ENCODE data around the gene FANCC. TPM values are rescaled to one million over a fixed set of nuclear protein-coding genes. Genes with fewer than 3 reads are reported as not detected.

FANCC gene
- total RNA-seq, 1 experiment from 2014 or later: 44.7 TPM

DNA sequence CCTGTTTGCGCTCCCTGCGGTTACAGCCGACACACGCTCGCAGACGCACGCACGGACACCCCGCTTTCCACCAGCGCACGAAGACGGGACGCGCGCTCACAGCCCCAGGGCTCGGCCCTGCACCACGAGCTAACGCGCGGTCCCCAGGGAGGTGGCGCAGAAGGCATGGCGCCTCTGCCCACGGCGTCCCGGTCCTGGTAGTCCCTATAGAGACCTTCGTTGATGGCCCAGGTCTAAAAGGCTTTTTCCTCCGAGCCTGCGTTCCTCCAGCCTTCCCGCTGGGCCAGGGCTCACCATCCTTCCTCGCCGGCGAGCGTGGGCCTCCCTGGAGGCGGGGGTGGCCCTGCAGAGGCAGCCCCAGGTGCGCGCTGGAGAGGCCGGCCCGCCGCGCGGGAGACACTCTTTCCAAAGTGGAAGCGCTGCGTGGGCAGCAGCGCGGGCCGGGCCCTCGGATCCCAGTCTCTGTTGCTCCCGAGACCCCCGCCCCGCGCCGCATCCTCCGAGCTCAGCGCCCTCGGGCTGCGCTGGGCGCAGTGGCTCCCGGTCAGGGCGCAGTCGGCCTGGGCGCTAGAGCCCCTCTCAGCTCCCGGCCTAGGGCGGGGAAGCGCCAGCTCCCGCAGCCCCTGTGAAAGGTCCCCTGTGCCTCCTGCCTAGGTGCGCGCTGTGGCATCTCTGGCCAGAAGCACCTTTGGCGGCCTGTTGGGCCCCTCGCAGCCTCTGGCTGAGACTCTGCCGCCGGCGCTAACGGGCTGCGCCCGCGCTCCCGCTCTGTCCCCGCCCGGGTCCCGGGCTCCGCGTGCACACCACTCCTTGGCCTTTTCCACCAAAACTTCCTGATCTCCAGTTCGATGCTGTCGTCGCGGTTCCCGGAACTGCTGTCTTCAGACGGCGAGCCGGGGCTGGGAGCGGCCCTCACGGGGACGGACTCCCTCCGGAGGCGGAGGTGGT, 31.9 kb upstream of the FANCC start:
- H3K9me3 ChIP-seq (ENCODE audit: insufficient read depth, low read depth): no peaks in the 10 kb centered on the region
- H3K4me1 ChIP-seq (replicated peaks; ENCODE audit: insufficient read depth): no peaks in the 10 kb centered on the region
- intact Hi-C loops (cut with micrococcal nuclease; ENCODE audit: unreplicated experiment): no loop called here
- no peaks in the 10 kb centered on the region for H3K9me2 ChIP-seq (ENCODE audit: insufficient read depth)
- DNase-seq: no peak
- no peaks in the 10 kb centered on the region for H3F3A ChIP-seq (ENCODE audit: insufficient read depth, low read depth)
- no peak overlapping the region for H3K4me3 ChIP-seq
- TF ChIP-seq EZH2 (IDR thresholded peaks at IDR 0.05; ENCODE audit: low read depth): no peak
- no peak overlapping the region for H3K4me2 ChIP-seq
- H3K36me3 ChIP-seq (ENCODE audit: low read depth): no peaks in the 10 kb centered on the region
- ChIA-PET CTCF (interaction anchor here (0.7 kb wide), 1 partner anchor 14 kb away, joined by 3 read pairs; no protein-coding TSS in a partner anchor), POLR2A (ENCODE audit: unreplicated experiment) (interaction anchor here (0.7 kb wide), 1 partner anchor 42 kb away, joined by 3 read pairs; no protein-coding TSS in a partner anchor)
- H3K27ac ChIP-seq: no peak overlapping the region
- no TSS peak for BruUV-seq (replicated peaks)
- H3K27me3 ChIP-seq (ENCODE audit: insufficient read depth, low read depth): no peaks in the 10 kb centered on the region
- no peaks in the 10 kb centered on the region for H4K20me1 ChIP-seq (ENCODE audit: insufficient read depth)
- H3K79me2 ChIP-seq (ENCODE audit: low read depth): no peaks in the 10 kb centered on the region
- H2AFZ ChIP-seq: no peak overlapping the region

DNA sequence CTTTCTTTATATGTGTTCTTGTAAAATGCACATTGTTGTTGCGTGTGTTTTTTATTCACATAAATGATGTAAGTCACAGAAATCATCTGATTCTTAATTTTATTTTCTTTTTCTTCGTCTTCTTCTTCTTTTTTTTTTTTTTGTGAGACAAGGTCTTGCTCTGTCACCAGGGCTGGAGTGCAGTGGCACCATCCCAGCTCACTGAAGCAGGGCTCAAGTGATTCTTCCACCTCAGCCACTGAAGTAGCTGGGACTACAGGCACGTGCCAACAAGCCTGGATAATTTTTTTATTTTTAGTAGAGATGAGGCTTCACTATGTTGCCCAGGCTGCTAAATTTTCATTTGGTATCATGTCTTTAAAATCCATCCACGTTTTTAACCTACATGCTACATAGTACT, 28.5 kb upstream of the FANCC start:
- Histone ChIP-seq H3K4me3 (no peak overlapping the region), H3K79me2 (ENCODE audit: low read depth) (no peaks in the 10 kb centered on the region), H3K9me2 (ENCODE audit: insufficient read depth) (no peaks in the 10 kb centered on the region), H3F3A (ENCODE audit: insufficient read depth, low read depth) (no peaks in the 10 kb centered on the region), H3K27me3 (ENCODE audit: insufficient read depth, low read depth) (no peaks in the 10 kb centered on the region), H2AFZ (no peak overlapping the region), H4K20me1 (ENCODE audit: insufficient read depth) (no peaks in the 10 kb centered on the region), H3K9me3 (ENCODE audit: insufficient read depth, low read depth) (no peaks in the 10 kb centered on the region), H3K4me2 (no peak overlapping the region), H3K4me1 (replicated peaks; ENCODE audit: insufficient read depth) (no peaks in the 10 kb centered on the region), H3K27ac (no peak overlapping the region), H3K36me3 (ENCODE audit: low read depth) (no peaks in the 10 kb centered on the region)
- DNase-seq: no peak
- POLR2A ChIA-PET (ENCODE audit: unreplicated experiment): no interaction called here
- TF ChIP-seq CTCF (conservative IDR thresholded peaks at IDR 0.05) (no peak), EZH2 (IDR thresholded peaks at IDR 0.05; ENCODE audit: low read depth) (no peak)
- BruUV-seq (replicated peaks): no TSS peak
- CTCF ChIA-PET: no interaction called here
- intact Hi-C loops (cut with micrococcal nuclease; ENCODE audit: unreplicated experiment): no loop called here

- Histone ChIP-seq H2AFZ (no peak overlapping the region), H4K20me1 (ENCODE audit: insufficient read depth) (no peaks in the 10 kb centered on the region), H3K4me1 (replicated peaks; ENCODE audit: insufficient read depth) (no peaks in the 10 kb centered on the region), H3K36me3 (ENCODE audit: low read depth) (no peaks in the 10 kb centered on the region), H3K79me2 (ENCODE audit: low read depth) (no peaks in the 10 kb centered on the region), H3K4me2 (no peak overlapping the region), H3K4me3 (no peak overlapping the region), H3F3A (ENCODE audit: insufficient read depth, low read depth) (no peaks in the 10 kb centered on the region), H3K27ac (no peak overlapping the region), H3K9me2 (ENCODE audit: insufficient read depth) (no peaks in the 10 kb centered on the region), H3K27me3 (ENCODE audit: insufficient read depth, low read depth) (no peaks in the 10 kb centered on the region), H3K9me3 (ENCODE audit: insufficient read depth, low read depth) (no peaks in the 10 kb centered on the region)
- intact Hi-C loops (cut with micrococcal nuclease; ENCODE audit: unreplicated experiment): no loop called here
- no peak for TF ChIP-seq EZH2 (IDR thresholded peaks at IDR 0.05; ENCODE audit: low read depth)
- TF ChIP-seq CTCF (conservative IDR thresholded peaks at IDR 0.05): no peak
- no TSS peak for BruUV-seq (replicated peaks)
- DNase-seq: no peak
- ChIA-PET CTCF (interaction anchor here (0.6 kb wide), 2 partner anchors 25 to 165 kb away, joined by 3 read pairs; no protein-coding TSS in a partner anchor), POLR2A (ENCODE audit: unreplicated experiment) (no interaction called here)
Observed at GRCh38 chr9:95344735-95345325, 27.3 kb upstream of the FANCC start.
